K562 (cell line): ENCODE results near the gene PCDHA6. TPM values are rescaled to one million over a fixed set of nuclear protein-coding genes. Genes with fewer than 3 reads are reported as not detected.
"Not testable (repeated sequence)": the region's sequence is repeated elsewhere in the genome, so short reads cannot be mapped to it uniquely, and the experiment has no call there.

Experiments
- ATAC-seq: fragments of 200-7000 bp; cut with Tn5 transposase; 3 replicates; pipeline ENCODE4 v1.9.1; 2020; ENCODE audit warnings: moderate library complexity
- BruUV-seq: library from RNA; stranded (reverse); fragments of 400-500 nt; replicated peaks from 2 replicates; lab custom pipeline; 2021; lab: Mats Ljungman, UMichigan
- CTCF ChIA-PET: fragments of 300-600 bp; formaldehyde crosslinking; extraction: SDS; loops from one replicate; lab custom pipeline; 2021; ENCODE audit warnings: low intra/inter-chr PET ratio; lab: Yijun Ruan, JAX
- POLR2A ChIA-PET: fragments of 300-600, 350-650 bp; sonication (Branson Sonifier 250); formaldehyde crosslinking; extraction: SDS; loops from one replicate; lab custom pipeline; 2021; ENCODE audit warnings: antibody characterized with exemption, inconsistent platforms; lab: Yijun Ruan, JAX
- DNase-seq, 4 experiments: peaks; one replicate each; pipeline versions ENCODE4 v3.0.0 to v3.0.0-alpha.2; 2011 to 2018; ENCODE audit warnings: low spot score in 3 of 4, mixed read lengths in 3 of 4; ENCODE audit errors: extremely low read depth in 1 of 4
- FAIRE-seq: peaks from 2 replicates; lab custom pipeline; 2011; peaks lifted over from hg19 to GRCh38; lab: Jason Lieb, UNC
- H2AFZ ChIP-seq: 2 replicates; pipeline ENCODE4 v1.6.0; 2011; ENCODE audit warnings: low read depth, low read length, control low read depth, inconsistent platforms
- H3K27ac ChIP-seq: fragments of 200-600 bp; 3 replicates; pipeline ENCODE4 v1.8.0; 2011; ENCODE audit warnings: low read depth, mild to moderate bottlenecking, control low read depth, inconsistent platforms, low read length, moderate library complexity, mixed read lengths; ENCODE audit errors: extremely low read depth
- H3K27me3 ChIP-seq, 2 experiments: fragments of 300-600 bp in 1 of 2; 2 replicates in 1 of 2; 3 replicates in 1 of 2; pipeline versions ENCODE4 v1.6.0 to v1.8.0; 2011; ENCODE audit warnings: inconsistent platforms in 2 of 2, low read length in 2 of 2, mild to moderate bottlenecking in 1 of 2, mixed read lengths in 1 of 2, moderate library complexity in 1 of 2; ENCODE audit not compliant: control insufficient read depth in 2 of 2, insufficient read depth in 2 of 2
- H3K36me3 ChIP-seq: fragments of 300-600 bp; 3 replicates; pipeline ENCODE4 v1.8.0; 2011; ENCODE audit warnings: mild to moderate bottlenecking, low read length, inconsistent platforms; ENCODE audit not compliant: control insufficient read depth, insufficient read depth
- H3K4me1 ChIP-seq, 2 experiments: fragments of 200-600 bp in 1 of 2; replicated peaks in 1 of 2; 2 replicates in 1 of 2; 3 replicates in 1 of 2; pipeline versions ENCODE4 v1.5.1 to v1.8.0; 2011; ENCODE audit warnings: inconsistent platforms in 2 of 2, low read length in 2 of 2, mild to moderate bottlenecking in 1 of 2, mixed read lengths in 1 of 2, moderate library complexity in 1 of 2; ENCODE audit not compliant: control insufficient read depth in 2 of 2, insufficient read depth in 2 of 2
- H3K4me2 ChIP-seq: 2 replicates; pipeline ENCODE4 v1.6.1; 2011; ENCODE audit warnings: low read length, control low read depth, inconsistent platforms, mixed read lengths; ENCODE audit not compliant: insufficient read depth
- H3K4me3 ChIP-seq: fragments of 200-600 bp; sonication (generic), shearing (Covaris generic); 2 replicates; pipeline ENCODE4 v1.5.1; 2016; ENCODE audit warnings: control low read depth, inconsistent platforms
- H3K79me2 ChIP-seq: fragments of 200-600 bp; 3 replicates; pipeline ENCODE4 v1.8.0; 2011; ENCODE audit warnings: low read length, inconsistent platforms; ENCODE audit not compliant: control insufficient read depth, insufficient read depth
- H3K9ac ChIP-seq, 2 experiments: 2 replicates each; pipeline versions ENCODE4 v1.6.0 to v1.6.1; 2011; ENCODE audit warnings: low read depth in 2 of 2, low read length in 2 of 2, control low read depth in 1 of 2, inconsistent platforms in 1 of 2, mild to moderate bottlenecking in 1 of 2, mixed read lengths in 1 of 2; ENCODE audit not compliant: insufficient read depth in 1 of 2
- H3K9me1 ChIP-seq: one replicate; pipeline ENCODE4 v1.6.0; 2011; ENCODE audit warnings: inconsistent platforms, mild to moderate bottlenecking, low read length, moderate library complexity; ENCODE audit not compliant: control insufficient read depth, insufficient read depth
- H3K9me3 ChIP-seq: replicated peaks from 2 replicates; pipeline ENCODE4 v1.5.1; 2011; ENCODE audit warnings: low read depth, low read length, inconsistent platforms; ENCODE audit not compliant: control insufficient read depth, insufficient read depth
- H4K20me1 ChIP-seq: replicated peaks from 2 replicates; pipeline ENCODE4 v1.6.1; 2011; ENCODE audit warnings: low read length, inconsistent platforms, mixed read lengths; ENCODE audit not compliant: control insufficient read depth, insufficient read depth
- CC2D1A ChIP-seq: fragments of 450-650 bp; IDR thresholded peaks from 2 replicates; pipeline ENCODE4 v1.6.1; 2017; ENCODE audit warnings: mild to moderate bottlenecking
- DIDO1 ChIP-seq: fragments of 450-650 bp; IDR thresholded peaks from 2 replicates; pipeline ENCODE4 v1.6.1; 2016; ENCODE audit warnings: low read depth, missing biosample characterization, missing genetic modification characterization
- IRF1 ChIP-seq: sonication (generic); formaldehyde crosslinking; IDR thresholded peaks from 2 replicates; pipeline ENCODE4 v1.8.0; 2022; ENCODE audit warnings: missing genetic modification reagents, mild to moderate bottlenecking, borderline replicate concordance
- PML ChIP-seq: IDR thresholded peaks from 2 replicates; pipeline ENCODE4 v1.6.1; 2012; ENCODE audit warnings: low read length, inconsistent platforms
- SMARCC2 ChIP-seq: fragments of 450-650 bp; IDR thresholded peaks from 2 replicates; pipeline ENCODE4 v1.6.1; 2017; ENCODE audit warnings: antibody characterized with exemption, moderate library complexity, mild to moderate bottlenecking, low read depth
- TCFL5 ChIP-seq: fragments of 250-450 bp; sonication (Bioruptor Pico); conservative IDR thresholded peaks from 2 replicates; pipeline ENCODE4 v1.6.1; 2021; ENCODE audit warnings: mild to moderate bottlenecking, moderate library complexity, matching md5 sums
- WGBS: fragments of 100-300 bp; shearing (Covaris generic); methylation state at CpG from one replicate; pipeline ENCODE4 v1.1.6; 2016; ENCODE audit warnings: low coverage, mixed read lengths; ENCODE audit not compliant: insufficient coverage; ENCODE audit errors: missing lambda C conversion rate; 5-methylcytosine and 5-hydroxymethylcytosine counted together
- in situ Hi-C: fragments of 300-500 bp; cut with MboI; formaldehyde crosslinking; loops from 4 replicates; pipeline ENCODE4 v1.15.0; 2018; ENCODE audit warnings: inconsistent platforms, mixed read lengths
- intact Hi-C: fragments of 100-400 bp; cut with micrococcal nuclease; formaldehyde crosslinking; loops from 2 replicates; pipeline ENCODE4 v1.14.2; 2022
- polyA plus RNA-seq, 8 experiments: library from polyadenylated mRNA; depleted of rRNA in 4 of 8; stranded (reverse) in 5 of 8; unstranded in 3 of 8; fragments of >200 nt; fragmentation: Nextera tagmentation in 2 of 8; fragmentation: Illumina TruSeq in 1 of 8; extraction: Ambion mirVana in 2 of 8; extraction: Trizol in 1 of 8; gene quantifications; 2 replicates each; pipeline versions ENCODE4 v1.2.1 to v1.2.3, GENCODE V29; 2011 to 2014; ENCODE audit warnings: inconsistent platforms in 1 of 8, missing spikeins in 1 of 8
- total RNA-seq, 7 experiments: library from RNA; depleted of rRNA in 6 of 7; stranded (reverse); fragments of >200 nt in 6 of 7; fragmentation: Illumina TruSeq in 2 of 7; extraction: Trizol in 2 of 7; gene quantifications; 2 replicates each; pipeline versions ENCODE4 v1.2.1 to v1.2.3, GENCODE V29; 2011 to 2021; ENCODE audit warnings: low replicate concordance in 1 of 7

The PCDHA6 gene
- total and polyA plus RNA-seq, 9 of the 15 experiments (the other 6 are each of a cell fraction or from before 2014, with no cell fraction given) = not detected

GRCh38 chr5:140834439-140835008 is 6.8 kb downstream of the PCDHA6 start:
- in situ Hi-C loops, H3K9me1 ChIP-seq, H3K27me3 ChIP-seq, BruUV-seq, CTCF ChIA-PET, H3K36me3 ChIP-seq, H3K79me2 ChIP-seq, H3K27ac ChIP-seq, POLR2A ChIA-PET, ATAC-seq, H4K20me1 ChIP-seq, H3K9ac ChIP-seq, H2AFZ ChIP-seq, DNase-seq, intact Hi-C loops, H3K4me2 ChIP-seq, H3K4me1 ChIP-seq, H3K4me3 ChIP-seq, H3K9me3 ChIP-seq: not testable (repeated sequence)
- FAIRE-seq = peak; percentile 73
- 40% methylated on average over 26 of the region's 38 CpGs for WGBS

GRCh38 chr5:140835622-140836510 is 8.1 kb downstream of the PCDHA6 start:
- CTCF ChIA-PET = no interaction called here
- no peak for ATAC-seq
- H3K9me3 ChIP-seq = no peaks in the 10 kb centered on the region
- no peak overlapping the region for H3K27ac ChIP-seq
- H3K79me2 ChIP-seq = no peaks in the 10 kb centered on the region
- no peaks in the 10 kb centered on the region for H3K36me3 ChIP-seq
- H3K9ac ChIP-seq = no peak overlapping the region
- POLR2A ChIA-PET = no interaction called here
- no peak for TF ChIP-seq PML
- no peak for TF ChIP-seq IRF1 (CRISPR knock-in tag)
- TF ChIP-seq TCFL5 (CRISPR knock-in tag) = no peak
- no peak for TF ChIP-seq DIDO1 (tag)
- TF ChIP-seq CC2D1A = no peak
- no peak for TF ChIP-seq SMARCC2
- H3K9me1 ChIP-seq = no peaks in the 10 kb centered on the region
- in situ Hi-C loops = no loop called here
- no peak for DNase-seq
- BruUV-seq = no TSS peak
- no peaks in the 10 kb centered on the region for H3K27me3 ChIP-seq
- FAIRE-seq = no peak
- H2AFZ ChIP-seq = no peak overlapping the region
- intact Hi-C loops = no loop called here
- no peaks in the 10 kb centered on the region for H3K4me1 ChIP-seq
- H3K4me2 ChIP-seq = no peak overlapping the region
- H3K4me3 ChIP-seq = no peak overlapping the region
- WGBS = 45% methylated on average over 66 of the region's 103 CpGs
- H4K20me1 ChIP-seq = no peaks in the 10 kb centered on the region
